KMS-11 (cell line): Measurements from ENCODE around the gene CREBL2.
"Not testable (repeated sequence)": the region's sequence is repeated elsewhere in the genome, so short reads cannot be mapped to it uniquely, and the experiment has no call there.

Experiments used
- H2AFZ ChIP-seq: fragments of 200-600 bp; sonication (generic); 2 replicates; pipeline ENCODE4 v1.6.1; 2016; ENCODE audit warnings: antibody characterized with exemption, mixed run types, low read depth
- H3K27ac ChIP-seq: fragments of 200-600 bp; sonication (generic); 2 replicates; pipeline ENCODE4 v1.6.1; 2016; ENCODE audit warnings: mild to moderate bottlenecking, mixed run types
- H3K27me3 ChIP-seq: fragments of 200-600 bp; sonication (generic); 2 replicates; pipeline ENCODE4 v1.6.1; 2017; ENCODE audit warnings: mild to moderate bottlenecking, low read depth, mixed run types, moderate library complexity; ENCODE audit not compliant: insufficient read depth
- H3K36me3 ChIP-seq: fragments of 200-600 bp; sonication (generic); 2 replicates; pipeline ENCODE4 v1.6.1; 2017; ENCODE audit warnings: mild to moderate bottlenecking, mixed run types; ENCODE audit not compliant: insufficient read depth
- H3K4me1 ChIP-seq: fragments of 200-600 bp; sonication (generic); 2 replicates; pipeline ENCODE4 v1.6.1; 2016; ENCODE audit warnings: mild to moderate bottlenecking, low read depth, mixed run types; ENCODE audit not compliant: poor library complexity, severe bottlenecking
- H3K4me2 ChIP-seq: fragments of 200-600 bp; sonication (generic); 2 replicates; pipeline ENCODE4 v1.7.0; 2016; ENCODE audit warnings: mild to moderate bottlenecking, mixed run types
- H3K4me3 ChIP-seq: fragments of 200-600 bp; sonication (generic); IDR thresholded peaks from 2 replicates; pipeline ENCODE4 v1.6.1; 2017; ENCODE audit warnings: low read depth, low read length, mixed read lengths; ENCODE audit not compliant: insufficient read depth
- H3K79me2 ChIP-seq: fragments of 200-600 bp; sonication (generic); 2 replicates; pipeline ENCODE4 v1.6.1; 2016; ENCODE audit warnings: low read depth, mixed run types; ENCODE audit not compliant: insufficient read depth
- H3K9ac ChIP-seq: fragments of 200-600 bp; sonication (generic); 2 replicates; pipeline ENCODE4 v1.6.1; 2016; ENCODE audit warnings: mild to moderate bottlenecking, mixed run types
- H4K20me1 ChIP-seq: fragments of 200-600 bp; sonication (generic); 2 replicates; pipeline ENCODE4 v1.6.1; 2016; ENCODE audit warnings: mild to moderate bottlenecking, mixed run types; ENCODE audit not compliant: insufficient read depth
- CTCF ChIP-seq: fragments of 200-600 bp; sonication (generic); conservative IDR thresholded peaks from 2 replicates; pipeline ENCODE4 v1.6.1; 2017; ENCODE audit warnings: low read depth, mild to moderate bottlenecking, antibody characterized with exemption, low read length, moderate library complexity, mixed read lengths

CREBL2 gene

GRCh38 chr12:12564911-12565310 lies 46.8 kb upstream of the CREBL2 start:
- Histone ChIP-seq H3K79me2 (peaks cover 18% of the 10 kb centered on the region), H3K27me3 (no peaks in the 10 kb centered on the region), H2AFZ (no peak overlapping the region), H3K9ac (no peak overlapping the region), H4K20me1 (no peaks in the 10 kb centered on the region), H3K36me3 (no peaks in the 10 kb centered on the region), H3K4me2 (no peak overlapping the region), H3K27ac (no peak overlapping the region), H3K4me3 (no peak overlapping the region), H3K4me1 (peaks cover 16% of the 10 kb centered on the region)
- no peak for TF ChIP-seq CTCF

- H3K27ac ChIP-seq, H4K20me1 ChIP-seq, H2AFZ ChIP-seq, H3K36me3 ChIP-seq, H3K4me3 ChIP-seq, H3K27me3 ChIP-seq, H3K79me2 ChIP-seq, H3K4me2 ChIP-seq, H3K9ac ChIP-seq: not testable (repeated sequence)
- peaks cover 16% of the 10 kb centered on the region for H3K4me1 ChIP-seq
These were observed 45.7 kb upstream of the CREBL2 start for GRCh38 chr12:12565971-12566370.

GRCh38 chr12:12572659-12573058 lies 39.0 kb upstream of the CREBL2 start:
- Histone ChIP-seq H3K27ac (no peak overlapping the region), H3K9ac (no peak overlapping the region), H3K36me3 (no peaks in the 10 kb centered on the region), H3K27me3 (no peaks in the 10 kb centered on the region), H3K4me1 (no peaks in the 10 kb centered on the region), H2AFZ (no peak overlapping the region), H3K4me3 (no peak overlapping the region), H3K79me2 (no peaks in the 10 kb centered on the region), H4K20me1 (no peaks in the 10 kb centered on the region), H3K4me2 (no peak overlapping the region)
- TF ChIP-seq CTCF = no peak

- Histone ChIP-seq H3K27me3 (no peaks in the 10 kb centered on the region), H3K4me2 (no peak overlapping the region), H3K4me1 (no peaks in the 10 kb centered on the region), H3K4me3 (no peak overlapping the region), H4K20me1 (no peaks in the 10 kb centered on the region), H2AFZ (no peak overlapping the region), H3K79me2 (no peaks in the 10 kb centered on the region), H3K9ac (no peak overlapping the region), H3K27ac (no peak overlapping the region), H3K36me3 (no peaks in the 10 kb centered on the region)
- TF ChIP-seq CTCF = no peak
These were observed 33.9 kb upstream of the CREBL2 start for GRCh38 chr12:12577786-12578185.

GRCh38 chr12:12580716-12581115 lies 31.0 kb upstream of the CREBL2 start:
- H3K4me3 ChIP-seq, H3K27ac ChIP-seq, H3K79me2 ChIP-seq, H3K4me2 ChIP-seq, H4K20me1 ChIP-seq, H3K4me1 ChIP-seq, H2AFZ ChIP-seq, H3K36me3 ChIP-seq, H3K27me3 ChIP-seq, H3K9ac ChIP-seq: not testable (repeated sequence)
